Measurements from ENCODE around the gene FKRP.

The FKRP gene

GRCh38 chr19:46782355-46783019 is 36.6 kb downstream of the FKRP start:
- Histone ChIP-seq H3K36me3 (ENCODE audit: control insufficient read depth in 4 of 4, insufficient read depth in 4 of 4, low read length in 3 of 4) (peaks cover 8 to 57% (median 19%) of the 10 kb centered on the region in 4 experiments), H3K4me1 (ENCODE audit: control extremely low read depth in 1 of 4, control insufficient read depth in 4 of 4, insufficient read depth in 4 of 4, low read length in 3 of 4) (peaks cover 5 to 59% (median 45%) of the 10 kb centered on the region in 4 experiments), H3K27ac (ENCODE audit: insufficient read depth in 1 of 2, low read depth in 1 of 2, low read length in 2 of 2, poor library complexity in 1 of 2, severe bottlenecking in 2 of 2) (peak overlapping the region in 1 of 2 experiments; percentile 2), H3K9me3 (ENCODE audit: control extremely low read depth in 1 of 5, control insufficient read depth in 4 of 5, insufficient read depth in 2 of 5, low read depth in 1 of 5, low read length in 4 of 5) (no peaks in the 10 kb centered on the region), H3K27me3 (replicated peaks in 2 of 5; ENCODE audit: control insufficient read depth in 4 of 5, insufficient read depth in 5 of 5, low read length in 4 of 5) (no peaks in the 10 kb centered on the region), H3K4me3 (ENCODE audit: control insufficient read depth in 1 of 7, extremely low read depth in 1 of 7, insufficient read depth in 4 of 7, low read depth in 2 of 7, low read length in 6 of 7) (no peak overlapping the region)
- 98% methylated on average over 6 of the region's 7 CpGs for WGBS (ENCODE audit: insufficient coverage)
- DNase-seq, result no peak
- ChIA-PET POLR2A (no interaction called here), CTCF (interaction anchor here (1.9 to 4.6 kb wide), 2 partner anchors 24 to 59 kb away, joined by 7 to 25 read pairs; no protein-coding TSS in a partner anchor)

- Histone ChIP-seq H3K36me3 (ENCODE audit: control insufficient read depth in 4 of 4, insufficient read depth in 4 of 4, low read length in 3 of 4) (peaks cover 8 to 45% (median 18%) of the 10 kb centered on the region in 4 experiments), H3K4me3 (ENCODE audit: control insufficient read depth in 1 of 7, extremely low read depth in 1 of 7, insufficient read depth in 4 of 7, low read depth in 2 of 7, low read length in 6 of 7) (peak overlapping the region in 2 of 7 experiments; percentile 30 to 98), H3K4me1 (ENCODE audit: control extremely low read depth in 1 of 4, control insufficient read depth in 4 of 4, insufficient read depth in 4 of 4, low read length in 3 of 4) (peaks cover 5 to 58% (median 48%) of the 10 kb centered on the region in 4 experiments), H3K27ac (ENCODE audit: insufficient read depth in 1 of 2, low read depth in 1 of 2, low read length in 2 of 2, poor library complexity in 1 of 2, severe bottlenecking in 2 of 2) (peak overlapping the region in 1 of 2 experiments; percentile 84), H3K9me3 (ENCODE audit: control extremely low read depth in 1 of 5, control insufficient read depth in 4 of 5, insufficient read depth in 2 of 5, low read depth in 1 of 5, low read length in 4 of 5) (no peaks in the 10 kb centered on the region), H3K27me3 (replicated peaks in 2 of 5; ENCODE audit: control insufficient read depth in 4 of 5, insufficient read depth in 5 of 5, low read length in 4 of 5) (no peaks in the 10 kb centered on the region)
- DNase-seq, result no peak
- WGBS (ENCODE audit: insufficient coverage), result 91% methylated on average over 2 of the region's 2 CpGs
- ChIA-PET POLR2A (no interaction called here), CTCF (interaction anchor here (0.7 to 4.6 kb wide), 7 partner anchors 11 to 63 kb away, joined by 3 to 25 read pairs (median 7); no protein-coding TSS in a partner anchor)
Measured at GRCh38 chr19:46783670-46784069, 37.8 kb downstream of the FKRP start.

GRCh38 chr19:46784262-46785053 is 38.6 kb downstream of the FKRP start:
- H3K27me3 ChIP-seq (replicated peaks in 2 of 5; ENCODE audit: control insufficient read depth in 4 of 5, insufficient read depth in 5 of 5, low read length in 4 of 5), result no peaks in the 10 kb centered on the region
- 50% methylated on average over 9 of the region's 17 CpGs for WGBS (ENCODE audit: insufficient coverage)
- CTCF ChIA-PET, result interaction anchor here (0.7 to 4.6 kb wide), 11 partner anchors 8 to 62 kb away, joined by 3 to 25 read pairs (median 4); no protein-coding TSS in a partner anchor
- peak overlapping the region in 5 of 7 experiments; percentile 30 to 98 (median 35) for H3K4me3 ChIP-seq (ENCODE audit: control insufficient read depth in 1 of 7, extremely low read depth in 1 of 7, insufficient read depth in 4 of 7, low read depth in 2 of 7, low read length in 6 of 7)
- peaks cover 8 to 40% (median 17%) of the 10 kb centered on the region in 4 experiments for H3K36me3 ChIP-seq (ENCODE audit: control insufficient read depth in 4 of 4, insufficient read depth in 4 of 4, low read length in 3 of 4)
- H3K9me3 ChIP-seq (ENCODE audit: control extremely low read depth in 1 of 5, control insufficient read depth in 4 of 5, insufficient read depth in 2 of 5, low read depth in 1 of 5, low read length in 4 of 5), result no peaks in the 10 kb centered on the region
- peak; percentile 57 to 79 (median 66) for DNase-seq
- H3K27ac ChIP-seq (ENCODE audit: insufficient read depth in 1 of 2, low read depth in 1 of 2, low read length in 2 of 2, poor library complexity in 1 of 2, severe bottlenecking in 2 of 2), result peak overlapping the region in 1 of 2 experiments; percentile 84
- POLR2A ChIA-PET, result interaction anchor here (0.6 kb wide), 1 partner anchor 60 kb away, joined by 3 read pairs; no protein-coding TSS in a partner anchor
- H3K4me1 ChIP-seq (ENCODE audit: control extremely low read depth in 1 of 4, control insufficient read depth in 4 of 4, insufficient read depth in 4 of 4, low read length in 3 of 4), result peaks cover 5 to 58% (median 49%) of the 10 kb centered on the region in 4 experiments

- ChIA-PET CTCF (interaction anchor here (1.0 to 4.6 kb wide), 11 partner anchors 9 to 56 kb away, joined by 3 to 25 read pairs (median 4); no protein-coding TSS in a partner anchor), POLR2A (no interaction called here)
- DNase-seq, result no peak
- H3K27me3 ChIP-seq (replicated peaks in 2 of 5; ENCODE audit: control insufficient read depth in 4 of 5, insufficient read depth in 5 of 5, low read length in 4 of 5), result no peaks in the 10 kb centered on the region
- peaks cover 6 to 39% (median 16%) of the 10 kb centered on the region in 4 experiments for H3K36me3 ChIP-seq (ENCODE audit: control insufficient read depth in 4 of 4, insufficient read depth in 4 of 4, low read length in 3 of 4)
- 95% methylated on average over 11 of the region's 19 CpGs for WGBS (ENCODE audit: insufficient coverage)
- H3K27ac ChIP-seq (ENCODE audit: insufficient read depth in 1 of 2, low read depth in 1 of 2, low read length in 2 of 2, poor library complexity in 1 of 2, severe bottlenecking in 2 of 2), result peak overlapping the region in 1 of 2 experiments; percentile 84
- H3K4me3 ChIP-seq (ENCODE audit: control insufficient read depth in 1 of 7, extremely low read depth in 1 of 7, insufficient read depth in 4 of 7, low read depth in 2 of 7, low read length in 6 of 7), result peak overlapping the region in 3 of 7 experiments; percentile 30 to 98 (median 85)
- no peaks in the 10 kb centered on the region for H3K9me3 ChIP-seq (ENCODE audit: control extremely low read depth in 1 of 5, control insufficient read depth in 4 of 5, insufficient read depth in 2 of 5, low read depth in 1 of 5, low read length in 4 of 5)
- H3K4me1 ChIP-seq (ENCODE audit: control extremely low read depth in 1 of 4, control insufficient read depth in 4 of 4, insufficient read depth in 4 of 4, low read length in 3 of 4), result peaks cover 5 to 57% (median 49%) of the 10 kb centered on the region in 4 experiments
Measured at GRCh38 chr19:46785054-46785979, 39.5 kb downstream of the FKRP start.

GRCh38 chr19:46785980-46786235 is 40.1 kb downstream of the FKRP start:
- DNase-seq, result no peak
- Histone ChIP-seq H3K4me3 (ENCODE audit: control insufficient read depth in 1 of 7, extremely low read depth in 1 of 7, insufficient read depth in 4 of 7, low read depth in 2 of 7, low read length in 6 of 7) (peak overlapping the region in 6 of 7 experiments; percentile 27 to 98 (median 78)), H3K27me3 (replicated peaks in 2 of 5; ENCODE audit: control insufficient read depth in 4 of 5, insufficient read depth in 5 of 5, low read length in 4 of 5) (no peaks in the 10 kb centered on the region), H3K36me3 (ENCODE audit: control insufficient read depth in 4 of 4, insufficient read depth in 4 of 4, low read length in 3 of 4) (peaks cover 6 to 36% (median 14%) of the 10 kb centered on the region in 4 experiments), H3K4me1 (ENCODE audit: control extremely low read depth in 1 of 4, control insufficient read depth in 4 of 4, insufficient read depth in 4 of 4, low read length in 3 of 4) (peaks cover 5 to 57% (median 49%) of the 10 kb centered on the region in 4 experiments), H3K27ac (ENCODE audit: insufficient read depth in 1 of 2, low read depth in 1 of 2, low read length in 2 of 2, poor library complexity in 1 of 2, severe bottlenecking in 2 of 2) (peak overlapping the region in 1 of 2 experiments; percentile 84), H3K9me3 (ENCODE audit: control extremely low read depth in 1 of 5, control insufficient read depth in 4 of 5, insufficient read depth in 2 of 5, low read depth in 1 of 5, low read length in 4 of 5) (no peaks in the 10 kb centered on the region)
- POLR2A ChIA-PET, result no interaction called here
- CTCF ChIA-PET, result interaction anchor here (0.7 to 4.6 kb wide), 7 partner anchors 10 to 55 kb away, joined by 3 to 25 read pairs (median 5); no protein-coding TSS in a partner anchor
- 79% methylated on average over 3 of the region's 4 CpGs for WGBS (ENCODE audit: insufficient coverage)

- POLR2A ChIA-PET, result no interaction called here
Measured at GRCh38 chr19:46786236-46787039, 40.6 kb downstream of the FKRP start.

More at GRCh38 chr19:46786236-46787039, 40.6 kb downstream of the FKRP start:
- Histone ChIP-seq H3K9me3 (ENCODE audit: control extremely low read depth in 1 of 5, control insufficient read depth in 4 of 5, insufficient read depth in 2 of 5, low read depth in 1 of 5, low read length in 4 of 5) (no peaks in the 10 kb centered on the region), H3K27ac (ENCODE audit: insufficient read depth in 1 of 2, low read depth in 1 of 2, low read length in 2 of 2, poor library complexity in 1 of 2, severe bottlenecking in 2 of 2) (peak overlapping the region in 1 of 2 experiments; percentile 84), H3K4me1 (ENCODE audit: control extremely low read depth in 1 of 4, control insufficient read depth in 4 of 4, insufficient read depth in 4 of 4, low read length in 3 of 4) (peaks cover 5 to 57% (median 49%) of the 10 kb centered on the region in 4 experiments), H3K36me3 (ENCODE audit: control insufficient read depth in 4 of 4, insufficient read depth in 4 of 4, low read length in 3 of 4) (peaks cover 6 to 33% (median 12%) of the 10 kb centered on the region in 4 experiments), H3K4me3 (ENCODE audit: control insufficient read depth in 1 of 7, extremely low read depth in 1 of 7, insufficient read depth in 4 of 7, low read depth in 2 of 7, low read length in 6 of 7) (peak overlapping the region in 6 of 7 experiments; percentile 68 to 98 (median 78)), H3K27me3 (replicated peaks in 2 of 5; ENCODE audit: control insufficient read depth in 4 of 5, insufficient read depth in 5 of 5, low read length in 4 of 5) (no peaks in the 10 kb centered on the region)
- WGBS (ENCODE audit: insufficient coverage), result 5% methylated on average over 17 of the region's 20 CpGs
- peak; percentile 91 to 98 (median 93) for DNase-seq
- CTCF ChIA-PET, result interaction anchor here (0.7 to 4.6 kb wide), 5 partner anchors 19 to 55 kb away, joined by 3 to 25 read pairs (median 5); no protein-coding TSS in a partner anchor

Data from common myeloid progenitor, CD34-positive (primary cell).